Mesenchymal stem cell (in vitro differentiated cells and primary cell): ENCODE measurements around the gene ZFPM1.

ENCODE experiments used
- DNase-seq: peaks from one replicate; pipeline ENCODE4 v3.0.0-alpha.2; 2013
- H2AFZ ChIP-seq: one replicate; pipeline ENCODE4 v1.6.1; 2013; ENCODE audit warnings: low read depth, mild to moderate bottlenecking, control low read depth, inconsistent platforms, low read length, moderate library complexity
- H2AK5ac ChIP-seq: 2 replicates; pipeline ENCODE4 v1.6.1; 2013; ENCODE audit warnings: low read length, moderate library complexity, mild to moderate bottlenecking, inconsistent platforms; ENCODE audit not compliant: severe bottlenecking
- H2BK120ac ChIP-seq: one replicate; pipeline ENCODE4 v1.6.1; 2013; ENCODE audit warnings: low read depth, mild to moderate bottlenecking, inconsistent platforms, low read length, moderate library complexity
- H2BK12ac ChIP-seq, 2 experiments: one replicate each; pipeline ENCODE4 v1.6.1; 2013; ENCODE audit warnings: inconsistent platforms in 2 of 2, low read length in 2 of 2, mild to moderate bottlenecking in 2 of 2, moderate library complexity in 2 of 2, control low read depth in 1 of 2
- H2BK15ac ChIP-seq: one replicate; pipeline ENCODE4 v1.6.1; 2013; ENCODE audit warnings: mild to moderate bottlenecking, low read depth, inconsistent platforms; ENCODE audit not compliant: poor library complexity, severe bottlenecking
- H2BK5ac ChIP-seq: 2 replicates; pipeline ENCODE4 v1.6.1; 2013; ENCODE audit warnings: low read depth, mild to moderate bottlenecking, low read length, control low read depth, inconsistent platforms; ENCODE audit not compliant: poor library complexity, severe bottlenecking
- H3K14ac ChIP-seq, 2 experiments: one replicate each; pipeline ENCODE4 v1.6.1; 2013; ENCODE audit warnings: inconsistent platforms in 2 of 2, low read length in 2 of 2, control low read depth in 1 of 2, mild to moderate bottlenecking in 1 of 2, moderate library complexity in 1 of 2
- H3K18ac ChIP-seq, 2 experiments: one replicate each; pipeline ENCODE4 v1.6.1; 2013; ENCODE audit warnings: inconsistent platforms in 2 of 2, low read length in 2 of 2, control low read depth in 1 of 2, low read depth in 1 of 2, mild to moderate bottlenecking in 1 of 2
- H3K23ac ChIP-seq, 2 experiments: one replicate each; pipeline ENCODE4 v1.6.1; 2013; ENCODE audit warnings: inconsistent platforms in 2 of 2, low read length in 2 of 2, mild to moderate bottlenecking in 2 of 2, moderate library complexity in 2 of 2, control low read depth in 1 of 2
- H3K27ac ChIP-seq: 2 replicates; pipeline ENCODE4 v1.5.1; 2013; ENCODE audit warnings: mild to moderate bottlenecking, moderate library complexity, low read length, control low read depth, inconsistent platforms; ENCODE audit not compliant: poor library complexity, severe bottlenecking
- H3K27me3 ChIP-seq, 2 experiments: 2 replicates each; pipeline versions ENCODE4 v1.6.1 to v1.7.0; 2013; ENCODE audit warnings: low read length in 2 of 2, mild to moderate bottlenecking in 2 of 2, moderate library complexity in 2 of 2, control low read depth in 1 of 2, inconsistent platforms in 1 of 2; ENCODE audit not compliant: control insufficient read depth in 1 of 2, insufficient read depth in 1 of 2
- H3K36me3 ChIP-seq, 2 experiments: 2 replicates each; pipeline versions ENCODE4 v1.6.1 to v1.7.0; 2013; ENCODE audit warnings: low read length in 2 of 2, control low read depth in 1 of 2, inconsistent platforms in 1 of 2, low read depth in 1 of 2, mild to moderate bottlenecking in 1 of 2; ENCODE audit not compliant: insufficient read depth in 2 of 2, control insufficient read depth in 1 of 2
- H3K4ac ChIP-seq, 2 experiments: one replicate each; pipeline ENCODE4 v1.6.1; 2013; ENCODE audit warnings: inconsistent platforms in 2 of 2, low read length in 2 of 2, mild to moderate bottlenecking in 2 of 2, moderate library complexity in 2 of 2, control low read depth in 1 of 2, low read depth in 1 of 2
- H3K4me1 ChIP-seq: 2 replicates; pipeline ENCODE4 v1.6.1; 2013; ENCODE audit warnings: low read depth, low read length, control low read depth; ENCODE audit not compliant: control insufficient read depth, insufficient read depth
- H3K4me2 ChIP-seq: 2 replicates; pipeline ENCODE4 v1.6.1; 2013; ENCODE audit warnings: low read length, mild to moderate bottlenecking, inconsistent platforms; ENCODE audit not compliant: poor library complexity, severe bottlenecking
- H3K4me3 ChIP-seq, 2 experiments: 2 replicates each; pipeline versions ENCODE4 v1.5.1 to v1.7.0; 2013; ENCODE audit warnings: low read length in 2 of 2, mild to moderate bottlenecking in 2 of 2, control low read depth in 1 of 2, low read depth in 1 of 2; ENCODE audit not compliant: insufficient read depth in 1 of 2
- H3K79me1 ChIP-seq: replicated peaks from 2 replicates; pipeline ENCODE4 v1.6.1; 2013; ENCODE audit warnings: mild to moderate bottlenecking, control low read depth, low read length, inconsistent platforms; ENCODE audit not compliant: poor library complexity, severe bottlenecking
- H3K9ac ChIP-seq: 2 replicates; pipeline ENCODE4 v1.7.0; 2013; ENCODE audit warnings: mild to moderate bottlenecking, low read length, moderate library complexity
- H3K9me3 ChIP-seq: 2 replicates; pipeline ENCODE4 v1.7.0; 2013; ENCODE audit warnings: mild to moderate bottlenecking, low read length; ENCODE audit not compliant: control insufficient read depth
- H4K8ac ChIP-seq: one replicate; pipeline ENCODE4 v1.6.1; 2013; ENCODE audit warnings: inconsistent platforms, mild to moderate bottlenecking, low read length, moderate library complexity
- H4K91ac ChIP-seq: one replicate; pipeline ENCODE4 v1.6.1; 2013; ENCODE audit warnings: mild to moderate bottlenecking, low read length, inconsistent platforms
- WGBS: methylation state at CpG from one replicate; pipeline ENCODE4 v1.1.7; 2013; ENCODE audit warnings: mixed read lengths; 5-methylcytosine and 5-hydroxymethylcytosine counted together

The ZFPM1 gene

DNA sequence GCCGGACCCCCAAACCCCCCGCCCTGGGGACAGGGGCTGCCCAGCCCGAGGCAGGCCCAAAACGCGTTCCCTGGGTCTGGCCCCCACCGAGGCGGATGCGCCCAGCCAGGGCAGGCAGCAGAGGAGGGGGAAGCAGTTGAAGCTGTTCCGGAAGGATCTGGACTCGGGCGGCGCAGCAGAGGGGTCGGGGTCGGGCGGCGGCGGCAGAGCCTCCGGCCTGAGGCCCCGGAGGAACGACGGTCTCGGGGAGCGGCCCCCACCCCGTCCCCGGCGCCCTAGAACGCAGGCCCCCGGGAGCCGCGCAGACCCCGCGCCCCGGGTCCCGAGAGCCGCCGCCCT is 22.9 kb upstream of the ZFPM1 start:
- peaks cover 0 to 16% of the 10 kb centered on the region in 2 experiments for H3K36me3 ChIP-seq
- H3K27me3 ChIP-seq: peaks cover 0 to 4% of the 10 kb centered on the region in 2 experiments
- peaks cover 3% of the 10 kb centered on the region for H3K4me1 ChIP-seq
- peak overlapping the region; percentile 75 for H3K9ac ChIP-seq
- no peak overlapping the region for H2BK5ac ChIP-seq
- no peak overlapping the region for H3K18ac ChIP-seq
- H2BK15ac ChIP-seq: no peak overlapping the region
- H2AFZ ChIP-seq: no peak overlapping the region
- H2BK120ac ChIP-seq: no peak overlapping the region
- peak overlapping the region; percentile 5 for H4K8ac ChIP-seq
- DNase-seq: no peak
- no peak overlapping the region for H3K4me3 ChIP-seq
- H3K79me1 ChIP-seq: no peaks in the 10 kb centered on the region
- no peak overlapping the region for H2AK5ac ChIP-seq
- WGBS: 65% methylated on average over 36 of the region's 36 CpGs
- H2BK12ac ChIP-seq: no peak overlapping the region
- H3K4ac ChIP-seq: no peak overlapping the region
- H4K91ac ChIP-seq: no peak overlapping the region
- H3K9me3 ChIP-seq: no peaks in the 10 kb centered on the region
- H3K14ac ChIP-seq: no peak overlapping the region
- no peak overlapping the region for H3K4me2 ChIP-seq
- no peak overlapping the region for H3K23ac ChIP-seq
- H3K27ac ChIP-seq: no peak overlapping the region

DNA sequence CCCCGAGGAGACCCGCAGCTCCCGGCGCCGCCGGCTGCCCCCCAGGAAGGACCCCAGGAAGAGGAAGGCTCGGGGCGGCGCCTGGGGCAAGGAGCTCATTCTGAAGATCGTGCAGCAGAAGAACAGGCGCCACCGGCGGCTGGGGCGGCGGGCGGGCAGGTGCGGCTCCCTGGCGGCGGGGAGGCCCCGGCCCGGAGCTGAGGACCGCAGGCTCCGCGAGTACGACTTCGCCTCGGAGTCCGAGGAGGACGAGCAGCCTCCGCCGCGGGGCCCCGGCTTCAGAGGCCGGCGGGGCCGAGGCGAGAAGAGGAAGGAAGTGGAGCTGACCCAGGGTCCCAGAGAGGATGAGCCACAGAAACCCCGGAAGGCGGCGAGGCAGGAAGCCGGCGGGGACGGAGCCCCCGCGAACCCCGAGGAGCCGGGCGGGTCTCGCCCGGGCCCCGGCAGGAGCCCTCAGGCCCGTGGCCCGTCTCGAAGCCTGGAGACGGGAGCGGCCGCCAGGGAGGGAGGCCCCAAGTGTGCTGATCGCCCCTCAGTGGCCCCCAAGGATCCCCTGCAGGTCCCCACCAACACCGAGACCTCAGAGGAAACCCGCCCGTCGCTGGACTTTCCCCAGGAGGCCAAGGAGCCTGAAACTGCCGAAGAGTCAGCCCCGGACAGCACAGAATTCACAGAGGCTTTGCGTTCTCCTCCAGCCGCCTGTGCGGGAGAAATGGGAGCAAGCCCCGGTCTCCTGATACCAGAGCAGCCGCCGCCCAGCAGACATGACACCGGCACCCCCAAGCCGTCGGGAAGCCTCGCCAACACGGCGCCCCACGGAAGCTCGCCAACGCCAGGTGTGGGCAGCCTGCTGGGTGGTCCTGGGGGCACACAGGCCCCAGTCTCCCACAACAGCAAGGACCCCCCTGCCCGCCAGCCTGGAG is 22.3 kb upstream of the ZFPM1 start:
- Histone ChIP-seq H2BK5ac (no peak overlapping the region), H2AK5ac (no peak overlapping the region), H3K27ac (no peak overlapping the region), H2BK120ac (no peak overlapping the region), H2AFZ (no peak overlapping the region), H3K23ac (no peak overlapping the region), H3K9ac (peak overlapping the region; percentile 75), H3K27me3 (peaks cover 0 to 4% of the 10 kb centered on the region in 2 experiments), H3K36me3 (peaks cover 0 to 12% of the 10 kb centered on the region in 2 experiments), H3K4ac (peak overlapping the region in 1 of 2 experiments; percentile 38), H2BK12ac (no peak overlapping the region), H3K18ac (peak overlapping the region in 1 of 2 experiments; percentile 30), H3K4me1 (peaks cover 3% of the 10 kb centered on the region), H3K4me2 (no peak overlapping the region), H3K4me3 (peak overlapping the region in 1 of 2 experiments; percentile 59), H3K14ac (no peak overlapping the region), H2BK15ac (no peak overlapping the region), H4K8ac (peak overlapping the region; percentile 79), H3K9me3 (no peaks in the 10 kb centered on the region), H3K79me1 (no peaks in the 10 kb centered on the region), H4K91ac (no peak overlapping the region)
- no peak for DNase-seq
- WGBS: 45% methylated on average over 80 of the region's 80 CpGs

DNA sequence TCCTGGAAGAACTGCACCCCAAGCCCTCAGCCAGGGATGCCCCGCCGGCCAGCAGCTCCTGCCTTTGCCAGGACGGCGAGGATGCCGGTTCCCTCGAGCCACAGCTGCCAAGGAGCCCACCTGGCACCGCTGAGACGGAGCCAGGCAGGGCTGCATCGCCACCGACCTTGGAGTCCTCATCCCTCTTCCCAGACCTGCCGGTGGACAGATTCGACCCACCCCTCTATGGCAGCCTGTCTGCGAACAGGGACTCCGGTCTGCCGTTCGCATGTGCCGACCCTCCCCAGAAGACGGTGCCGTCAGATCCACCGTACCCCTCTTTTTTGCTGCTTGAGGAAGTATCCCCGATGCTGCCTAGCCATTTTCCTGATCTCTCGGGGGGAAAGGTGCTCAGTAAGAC is 21.4 kb upstream of the ZFPM1 start:
- Histone ChIP-seq H4K91ac (no peak overlapping the region), H2BK12ac (no peak overlapping the region), H3K9ac (peak overlapping the region; percentile 75), H2AFZ (no peak overlapping the region), H3K14ac (no peak overlapping the region), H3K27ac (no peak overlapping the region), H4K8ac (no peak overlapping the region), H3K4me1 (peaks cover 3% of the 10 kb centered on the region), H2BK5ac (no peak overlapping the region), H2BK15ac (no peak overlapping the region), H2BK120ac (no peak overlapping the region), H3K9me3 (no peaks in the 10 kb centered on the region), H3K79me1 (no peaks in the 10 kb centered on the region), H3K4me3 (peak overlapping the region in 1 of 2 experiments; percentile 59), H2AK5ac (no peak overlapping the region), H3K23ac (no peak overlapping the region), H3K18ac (no peak overlapping the region), H3K4me2 (no peak overlapping the region), H3K4ac (no peak overlapping the region), H3K36me3 (peaks cover 0 to 7% of the 10 kb centered on the region in 2 experiments), H3K27me3 (peaks cover 0 to 4% of the 10 kb centered on the region in 2 experiments)
- 92% methylated on average over 22 of the region's 22 CpGs for WGBS
- DNase-seq: no peak

DNA sequence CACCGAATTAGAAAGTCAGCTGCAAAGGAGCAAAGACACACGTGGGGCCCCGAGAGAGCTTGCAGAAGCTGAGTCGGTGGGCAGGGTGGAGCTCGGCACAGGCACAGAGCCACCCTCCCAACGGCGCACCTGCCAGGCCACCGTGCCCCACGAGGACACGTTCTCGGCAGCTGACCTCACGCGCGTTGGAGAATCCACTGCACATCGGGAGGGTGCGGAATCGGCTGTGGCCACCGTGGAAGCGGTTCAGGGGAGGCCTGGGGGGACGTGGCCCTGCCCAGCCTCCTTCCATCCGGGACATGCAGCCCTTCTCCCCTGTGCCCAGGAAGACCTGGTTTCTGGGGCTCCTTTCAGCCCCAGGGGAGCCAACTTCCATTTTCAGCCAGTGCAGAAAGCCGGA is 20.9 kb upstream of the ZFPM1 start:
- H2BK12ac ChIP-seq: no peak overlapping the region
- no peak overlapping the region for H3K18ac ChIP-seq
- peaks cover 0 to 9% of the 10 kb centered on the region in 2 experiments for H3K36me3 ChIP-seq
- H2BK15ac ChIP-seq: peak overlapping the region; percentile 9
- H2AK5ac ChIP-seq: no peak overlapping the region
- no peak overlapping the region for H3K27ac ChIP-seq
- no peak overlapping the region for H3K4me3 ChIP-seq
- H3K79me1 ChIP-seq: no peaks in the 10 kb centered on the region
- no peak overlapping the region for H3K14ac ChIP-seq
- H3K9ac ChIP-seq: no peak overlapping the region
- no peak for DNase-seq
- no peak overlapping the region for H3K4ac ChIP-seq
- peaks cover 8% of the 10 kb centered on the region for H3K4me1 ChIP-seq
- H4K8ac ChIP-seq: no peak overlapping the region
- no peak overlapping the region for H2BK5ac ChIP-seq
- no peak overlapping the region for H2BK120ac ChIP-seq
- WGBS: 91% methylated on average over 22 of the region's 22 CpGs
- no peaks in the 10 kb centered on the region for H3K9me3 ChIP-seq
- no peak overlapping the region for H3K23ac ChIP-seq
- H3K4me2 ChIP-seq: no peak overlapping the region
- no peak overlapping the region for H4K91ac ChIP-seq
- no peak overlapping the region for H2AFZ ChIP-seq
- H3K27me3 ChIP-seq: peaks cover 0 to 4% of the 10 kb centered on the region in 2 experiments
